ENCODE data around the gene CPLANE2. TPM values are rescaled to one million over a fixed set of nuclear protein-coding genes. Genes with fewer than 3 reads are reported as not detected.

Gene CPLANE2
- total RNA-seq, 6 experiments from 2014 or later = 2.2 to 4.4 (median 3.1) TPM

DNA sequence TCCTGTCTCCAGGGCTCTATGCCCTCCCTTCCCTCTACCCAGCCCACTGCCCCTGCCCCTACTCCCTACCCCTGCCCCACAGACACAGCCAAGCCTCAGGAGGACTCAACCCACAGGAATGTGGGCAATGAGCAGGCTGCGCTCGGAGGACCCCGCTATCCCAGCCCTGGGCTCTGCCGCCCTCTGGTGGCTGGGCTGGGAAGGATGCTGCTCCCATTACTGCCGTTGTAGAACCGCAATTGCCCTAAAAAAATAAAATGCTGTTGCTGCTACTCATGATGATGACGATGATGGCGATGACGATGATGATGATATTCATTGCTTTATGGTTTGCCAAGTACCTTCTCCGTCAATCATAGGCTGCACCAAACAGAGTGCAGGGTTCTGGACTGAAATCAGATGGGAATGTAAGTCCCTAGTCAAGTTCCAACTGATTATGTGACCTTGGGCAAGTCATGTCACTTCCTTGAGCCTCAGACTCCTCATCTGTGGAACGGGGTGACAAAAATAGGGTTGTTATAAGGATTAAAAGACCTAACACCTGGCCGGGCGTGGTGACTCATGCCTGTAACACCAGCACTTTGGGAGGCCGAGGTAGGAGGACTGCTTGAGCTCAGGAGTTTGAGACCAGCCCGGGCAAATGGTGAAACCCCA, 49.1 kb downstream of the CPLANE2 start:
- Histone ChIP-seq H3K4me1 (peaks cover 0 to 60% (median 6%) of the 10 kb centered on the region in 4 donors), H3K36me3 (no peaks in the 10 kb centered on the region), H3K9me3 (no peaks in the 10 kb centered on the region), H3K27ac (no peak overlapping the region), H3K27me3 (no peaks in the 10 kb centered on the region), H3K4me3 (no peak overlapping the region)
- WGBS (ENCODE audit: insufficient coverage, low coverage, low lambda C conversion rate, missing lambda C conversion rate) = 7% methylated on average over 9 of the region's 15 CpGs
- peak; percentile 44 to 74 (median 63) for ATAC-seq
- TF ChIP-seq, protein P1, sequence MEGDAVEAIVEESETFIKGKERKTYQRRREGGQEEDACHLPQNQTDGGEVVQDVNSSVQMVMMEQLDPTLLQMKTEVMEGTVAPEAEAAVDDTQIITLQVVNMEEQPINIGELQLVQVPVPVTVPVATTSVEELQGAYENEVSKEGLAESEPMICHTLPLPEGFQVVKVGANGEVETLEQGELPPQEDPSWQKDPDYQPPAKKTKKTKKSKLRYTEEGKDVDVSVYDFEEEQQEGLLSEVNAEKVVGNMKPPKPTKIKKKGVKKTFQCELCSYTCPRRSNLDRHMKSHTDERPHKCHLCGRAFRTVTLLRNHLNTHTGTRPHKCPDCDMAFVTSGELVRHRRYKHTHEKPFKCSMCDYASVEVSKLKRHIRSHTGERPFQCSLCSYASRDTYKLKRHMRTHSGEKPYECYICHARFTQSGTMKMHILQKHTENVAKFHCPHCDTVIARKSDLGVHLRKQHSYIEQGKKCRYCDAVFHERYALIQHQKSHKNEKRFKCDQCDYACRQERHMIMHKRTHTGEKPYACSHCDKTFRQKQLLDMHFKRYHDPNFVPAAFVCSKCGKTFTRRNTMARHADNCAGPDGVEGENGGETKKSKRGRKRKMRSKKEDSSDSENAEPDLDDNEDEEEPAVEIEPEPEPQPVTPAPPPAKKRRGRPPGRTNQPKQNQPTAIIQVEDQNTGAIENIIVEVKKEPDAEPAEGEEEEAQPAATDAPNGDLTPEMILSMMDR (IDR thresholded peaks at IDR 0.05) = peak; percentile 85 to 95 (median 93)
- no peak for TF ChIP-seq POLR2A (IDR thresholded peaks at IDR 0.05)
- peak; percentile 72 to 80 (median 75) for DNase-seq
- intact Hi-C loops (cut with DNase I) = loop anchor here (2.0 to 5.0 kb wide), 2 partner anchors 105 to 106 kb away; no protein-coding TSS in a partner anchor

DNA sequence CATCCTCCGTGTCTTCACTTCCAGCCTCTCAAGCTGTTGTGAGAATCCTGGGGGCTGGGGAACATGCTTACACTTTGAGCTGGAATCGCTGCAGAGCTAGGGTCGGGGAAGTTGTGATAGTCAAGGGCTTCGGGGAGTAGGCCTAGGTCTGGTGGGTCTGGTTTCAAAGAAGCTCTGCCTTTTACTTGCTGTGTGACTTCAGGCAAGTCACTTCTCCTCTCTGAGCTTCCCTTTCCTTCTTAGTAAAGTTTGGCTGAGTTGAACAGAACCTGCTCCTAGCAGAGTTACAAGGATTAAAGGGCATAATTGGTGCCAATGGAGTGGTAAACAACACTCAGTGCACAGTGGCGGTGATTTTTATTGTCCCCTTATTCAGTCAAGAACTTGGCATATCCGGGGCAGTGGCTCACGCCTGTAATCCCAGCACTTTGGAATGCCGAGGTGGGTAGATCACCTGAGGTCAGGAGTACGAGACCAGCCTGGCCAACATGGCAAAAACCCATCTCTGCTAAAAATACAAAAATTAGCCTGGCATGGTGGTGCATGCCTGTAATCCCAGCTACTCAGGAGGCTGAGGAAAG, 50.2 kb downstream of the CPLANE2 start:
- DNase-seq = no peak
- peak overlapping the region in 1 of 3 donors; percentile 43 for H3K27ac ChIP-seq
- H3K36me3 ChIP-seq = no peaks in the 10 kb centered on the region
- TF ChIP-seq POLR2A (IDR thresholded peaks at IDR 0.05) = no peak
- TF ChIP-seq, protein P1 (IDR thresholded peaks at IDR 0.05) = no peak
- intact Hi-C loops (cut with DNase I) = loop anchor here (2.0 to 5.0 kb wide), 2 partner anchors 104 kb away; no protein-coding TSS in a partner anchor
- no peak for ATAC-seq
- WGBS (ENCODE audit: insufficient coverage, low coverage, low lambda C conversion rate, missing lambda C conversion rate) = 38% methylated on average over 4 of the region's 9 CpGs
- H3K4me1 ChIP-seq = peaks cover 0 to 69% (median 12%) of the 10 kb centered on the region in 4 donors
- H3K9me3 ChIP-seq = no peaks in the 10 kb centered on the region
- H3K27me3 ChIP-seq = no peaks in the 10 kb centered on the region
- no peak overlapping the region for H3K4me3 ChIP-seq

DNA sequence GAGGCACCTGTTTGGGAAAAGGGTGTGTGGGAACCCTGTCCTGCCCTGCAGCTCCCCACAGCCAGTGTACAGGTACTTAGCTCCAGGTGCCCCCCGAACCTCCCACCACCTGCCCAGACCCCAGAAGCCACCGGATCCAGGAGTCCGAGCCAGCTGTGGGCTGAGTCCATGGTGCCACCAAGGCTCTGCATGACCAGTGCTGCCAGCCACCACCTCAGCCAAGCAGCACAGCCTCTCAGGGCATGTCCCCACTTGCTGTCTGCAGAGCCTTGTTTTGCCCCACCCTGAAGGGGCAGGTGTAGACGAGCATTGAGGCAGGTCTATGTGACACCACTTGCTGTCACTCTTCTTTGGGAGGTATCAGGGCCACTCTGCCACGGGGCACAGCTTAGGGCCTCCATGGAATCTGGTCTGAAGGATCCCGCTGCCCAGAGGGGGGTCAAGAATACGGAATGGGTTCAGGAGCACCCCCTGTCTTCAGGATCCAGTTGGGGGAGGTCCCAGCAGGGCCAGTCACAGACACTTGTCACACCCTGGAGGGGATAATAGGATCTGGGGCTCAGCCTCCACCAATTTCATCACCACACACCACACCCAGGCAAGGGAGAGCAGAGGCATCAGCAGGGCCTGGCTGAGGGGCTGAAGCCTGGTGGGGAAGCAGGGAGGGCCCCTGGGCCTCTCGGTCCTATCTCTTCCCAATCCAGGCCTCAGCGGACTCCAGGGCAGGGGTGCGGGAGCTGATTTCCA, 52.3 kb downstream of the CPLANE2 start:
- DNase-seq (no peak), ATAC-seq (peak; percentile 3 to 32 (median 8))
- intact Hi-C loops (cut with DNase I) = loop anchor here in 1 of 2 donors (5.0 kb wide), 2 partner anchors 42 to 102 kb away; no protein-coding TSS in a partner anchor
- TF ChIP-seq, protein P1 (IDR thresholded peaks at IDR 0.05) = no peak
- peak; percentile 3 for TF ChIP-seq POLR2A (IDR thresholded peaks at IDR 0.05)
- Histone ChIP-seq H3K9me3 (no peaks in the 10 kb centered on the region), H3K4me3 (no peak overlapping the region), H3K27ac (peak overlapping the region; percentile 10 to 95 (median 16)), H3K36me3 (no peaks in the 10 kb centered on the region), H3K4me1 (peaks cover 0 to 73% (median 21%) of the 10 kb centered on the region in 4 donors), H3K27me3 (no peaks in the 10 kb centered on the region)
- WGBS (ENCODE audit: insufficient coverage, low coverage, low lambda C conversion rate, missing lambda C conversion rate) = 84% methylated on average over 5 of the region's 10 CpGs

DNA sequence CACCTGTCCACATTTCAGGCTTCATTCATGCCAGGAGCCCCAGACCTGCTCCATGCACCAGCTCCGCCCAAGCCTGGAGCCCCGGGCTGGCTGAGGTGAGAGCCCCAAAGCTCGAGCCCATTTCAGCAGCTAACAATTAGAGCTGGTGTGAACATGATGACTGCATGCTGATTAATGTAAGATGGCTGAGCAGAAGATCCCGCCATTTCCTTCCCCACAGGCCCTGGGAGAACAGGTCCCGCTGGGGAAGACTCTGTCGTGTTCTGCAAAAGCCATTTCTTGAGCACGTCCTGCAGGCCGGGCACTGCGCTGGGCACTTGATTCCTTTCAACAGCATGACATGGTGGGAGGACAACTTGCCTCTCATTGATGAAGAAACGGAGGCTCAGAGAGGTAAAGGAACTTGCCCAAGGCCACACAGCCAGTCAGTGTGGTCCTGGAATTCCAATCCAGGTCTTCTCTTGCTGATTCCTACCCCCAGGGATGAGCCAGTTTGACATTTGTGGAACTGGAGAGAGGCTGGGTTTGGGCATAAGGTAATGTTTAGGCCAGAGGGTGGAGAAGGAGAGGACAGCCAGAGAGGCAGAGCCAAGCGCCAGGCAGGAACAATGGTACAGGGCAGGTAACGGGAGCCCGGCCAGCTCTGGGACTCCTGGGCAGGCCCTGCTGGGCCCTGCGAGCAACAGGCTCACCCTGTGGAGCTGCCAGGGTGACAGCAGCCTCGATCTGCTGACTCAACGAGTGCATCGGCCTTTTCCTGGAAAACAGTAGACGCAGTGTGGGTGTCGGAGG, 53.0 kb downstream of the CPLANE2 start:
- Histone ChIP-seq H3K9me3 (no peaks in the 10 kb centered on the region), H3K27ac (peak overlapping the region in 2 of 3 donors; percentile 18 to 95), H3K4me3 (no peak overlapping the region), H3K36me3 (no peaks in the 10 kb centered on the region), H3K27me3 (no peaks in the 10 kb centered on the region), H3K4me1 (peaks cover 0 to 70% (median 25%) of the 10 kb centered on the region in 4 donors)
- DNase-seq = peak; percentile 87 to 97 (median 93)
- intact Hi-C loops (cut with DNase I) = loop anchor here in 1 of 2 donors (5.0 kb wide), 1 partner anchor 42 kb away; no protein-coding TSS in a partner anchor
- TF ChIP-seq, protein P1 (IDR thresholded peaks at IDR 0.05) = no peak
- peak; percentile 11 for TF ChIP-seq POLR2A (IDR thresholded peaks at IDR 0.05)
- peak; percentile 68 to 75 (median 73) for ATAC-seq
- 23% methylated on average over 7 of the region's 19 CpGs for WGBS (ENCODE audit: insufficient coverage, low coverage, low lambda C conversion rate, missing lambda C conversion rate)
